IMR-90 (cell line): ENCODE data around the gene NAV2. TPM values are rescaled to one million over a fixed set of nuclear protein-coding genes. Genes with fewer than 3 reads are reported as not detected.

Experiments
- ATAC-seq: fragments of 200-7000 bp; cut with Tn5 transposase; 2 replicates; pipeline ENCODE4 v1.9.1; 2020; ENCODE audit warnings: low read depth, mild to moderate bottlenecking, moderate library complexity
- BruUV-seq: library from RNA; stranded (reverse); fragments of 400-500 nt; replicated peaks from 2 replicates; lab custom pipeline; 2021; lab: Mats Ljungman, UMichigan
- CTCF ChIA-PET: fragments of 300-600 bp; formaldehyde crosslinking; extraction: SDS; loops from one replicate; lab custom pipeline; 2021; ENCODE audit warnings: antibody characterized with exemption; lab: Yijun Ruan, JAX
- POLR2A ChIA-PET: fragments of 300-600 bp; sonication (Branson Sonifier 250); formaldehyde crosslinking; loops from one replicate; lab custom pipeline; 2022; ENCODE audit warnings: antibody characterized with exemption; ENCODE audit not compliant: unreplicated experiment; lab: Charles Lee
- DNase-seq: peaks from one replicate; pipeline ENCODE4 v3.0.0; 2013
- H2AFZ ChIP-seq: replicated peaks from 2 replicates; pipeline ENCODE3; 2013; ENCODE audit warnings: low read length, mild to moderate bottlenecking; ENCODE audit not compliant: poor library complexity
- H2AK5ac ChIP-seq: 2 replicates; pipeline ENCODE4 v1.6.1; 2013; ENCODE audit warnings: low read depth, low read length, inconsistent platforms
- H2AK9ac ChIP-seq: replicated peaks from 2 replicates; pipeline ENCODE3; 2013; ENCODE audit warnings: mild to moderate bottlenecking, low read depth, low read length, moderate library complexity; ENCODE audit not compliant: poor library complexity
- H2BK120ac ChIP-seq: 2 replicates; pipeline ENCODE4 v1.6.1; 2013; ENCODE audit warnings: low read depth, low read length, inconsistent platforms
- H2BK15ac ChIP-seq: 3 replicates; pipeline ENCODE4 v1.6.1; 2013; ENCODE audit warnings: low read depth, low read length, inconsistent platforms
- H2BK20ac ChIP-seq: 2 replicates; pipeline ENCODE4 v1.6.1; 2013; ENCODE audit warnings: low read depth, mild to moderate bottlenecking, inconsistent platforms, low read length, moderate library complexity
- H2BK5ac ChIP-seq: 2 replicates; pipeline ENCODE4 v1.6.1; 2013; ENCODE audit warnings: mild to moderate bottlenecking, low read depth, low read length, inconsistent platforms; ENCODE audit not compliant: poor library complexity, severe bottlenecking
- H3K14ac ChIP-seq: replicated peaks from 2 replicates; pipeline ENCODE4 v1.6.1; 2013; ENCODE audit warnings: low read depth, low read length, inconsistent platforms
- H3K18ac ChIP-seq: 2 replicates; pipeline ENCODE4 v1.6.1; 2013; ENCODE audit warnings: low read depth, low read length, control low read depth
- H3K23ac ChIP-seq: 2 replicates; pipeline ENCODE4 v1.6.1; 2013; ENCODE audit warnings: low read depth, low read length, inconsistent platforms
- H3K27ac ChIP-seq: 2 replicates; pipeline ENCODE4 v1.5.1; 2013; ENCODE audit warnings: mild to moderate bottlenecking, control low read depth, low read length; ENCODE audit not compliant: insufficient read depth
- H3K27me3 ChIP-seq: 2 replicates; pipeline ENCODE4 v1.6.1; 2013; ENCODE audit warnings: low read length; ENCODE audit not compliant: control insufficient read depth, insufficient read depth
- H3K36me3 ChIP-seq: 2 replicates; pipeline ENCODE4 v1.6.1; 2013; ENCODE audit warnings: low read length, mixed read lengths; ENCODE audit not compliant: control insufficient read depth, insufficient read depth
- H3K4ac ChIP-seq: 2 replicates; pipeline ENCODE4 v1.6.1; 2013; ENCODE audit warnings: low read depth, low read length, inconsistent platforms
- H3K4me1 ChIP-seq: 2 replicates; pipeline ENCODE4 v1.6.1; 2013; ENCODE audit warnings: low read length, mixed read lengths; ENCODE audit not compliant: control insufficient read depth, insufficient read depth
- H3K4me2 ChIP-seq: 2 replicates; pipeline ENCODE4 v1.6.1; 2013; ENCODE audit warnings: low read depth, mild to moderate bottlenecking, control low read depth, low read length, moderate library complexity
- H3K4me3 ChIP-seq: 2 replicates; pipeline ENCODE4 v1.5.1; 2013; ENCODE audit warnings: low read depth, mild to moderate bottlenecking, control low read depth, low read length, moderate library complexity; ENCODE audit not compliant: insufficient read depth
- H3K56ac ChIP-seq: 2 replicates; pipeline ENCODE4 v1.6.1; 2013; ENCODE audit warnings: low read length, inconsistent platforms; ENCODE audit not compliant: insufficient read depth; ENCODE audit errors: extremely low read depth
- H3K79me1 ChIP-seq, 2 experiments: 2 replicates each; pipeline ENCODE4 v1.6.1; 2013; ENCODE audit warnings: low read length in 2 of 2, inconsistent platforms in 1 of 2, low read depth in 1 of 2
- H3K9ac ChIP-seq: 2 replicates; pipeline ENCODE4 v1.6.1; 2013; ENCODE audit warnings: low read depth, low read length, control low read depth
- H3K9me1 ChIP-seq: 2 replicates; pipeline ENCODE4 v1.6.1; 2013; ENCODE audit warnings: low read length, inconsistent platforms; ENCODE audit not compliant: insufficient read depth
- H3K9me3 ChIP-seq: 2 replicates; pipeline ENCODE4 v1.6.1; 2013; ENCODE audit warnings: low read length; ENCODE audit not compliant: control insufficient read depth, insufficient read depth
- H4K20me1 ChIP-seq: 2 replicates; pipeline ENCODE4 v1.6.1; 2013; ENCODE audit warnings: low read length, inconsistent platforms; ENCODE audit not compliant: insufficient read depth
- H4K5ac ChIP-seq: 2 replicates; pipeline ENCODE4 v1.6.1; 2013; ENCODE audit warnings: mild to moderate bottlenecking, low read depth, low read length, control low read depth
- H4K8ac ChIP-seq, 2 experiments: 2 replicates each; pipeline ENCODE4 v1.6.1; 2013; ENCODE audit warnings: low read depth in 2 of 2, low read length in 2 of 2, control low read depth in 1 of 2, inconsistent platforms in 1 of 2
- H4K91ac ChIP-seq: 2 replicates; pipeline ENCODE4 v1.6.1; 2013; ENCODE audit warnings: low read depth, low read length, inconsistent platforms; ENCODE audit not compliant: insufficient read depth
- BHLHE40 ChIP-seq: fragments of 150-350 bp; IDR thresholded peaks from 2 replicates; pipeline ENCODE4 v1.6.1; 2016; ENCODE audit warnings: mild to moderate bottlenecking, low read depth, low read length
- CHD1 ChIP-seq: IDR thresholded peaks from 2 replicates; pipeline ENCODE4 v1.6.1; 2012; ENCODE audit warnings: low read depth, low read length, improper control_type of control experiment
- MAFK ChIP-seq: IDR thresholded peaks from 2 replicates; pipeline ENCODE4 v1.6.1; 2012; ENCODE audit warnings: low read depth, low read length, improper control_type of control experiment
- MAZ ChIP-seq: IDR thresholded peaks from 2 replicates; pipeline ENCODE4 v1.6.1; 2012; ENCODE audit warnings: low read depth, mild to moderate bottlenecking, low read length, improper control_type of control experiment, moderate library complexity, borderline replicate concordance
- MXI1 ChIP-seq: IDR thresholded peaks from 2 replicates; pipeline ENCODE4 v1.6.1; 2012; ENCODE audit warnings: low read depth, mild to moderate bottlenecking, low read length, moderate library complexity, borderline replicate concordance
- NFE2L2 ChIP-seq: fragments of 150-350 bp; IDR thresholded peaks from 2 replicates; pipeline ENCODE4 v1.6.1; 2016; ENCODE audit warnings: low read depth, mild to moderate bottlenecking, low read length
- RAD21 ChIP-seq: IDR thresholded peaks from 2 replicates; pipeline ENCODE4 v1.6.1; 2012; ENCODE audit warnings: low read length, improper control_type of control experiment
- RCOR1 ChIP-seq: IDR thresholded peaks from 2 replicates; pipeline ENCODE4 v1.6.1; 2012; ENCODE audit warnings: mild to moderate bottlenecking, low read length, improper control_type of control experiment; ENCODE audit not compliant: insufficient replicate concordance
- RFX5 ChIP-seq: IDR thresholded peaks from 2 replicates; pipeline ENCODE4 v1.8.0; 2012; ENCODE audit warnings: low read depth, mild to moderate bottlenecking, low read length, moderate library complexity
- SMC3 ChIP-seq: fragments of 150-350 bp; IDR thresholded peaks from 2 replicates; pipeline ENCODE4 v1.6.1; 2016; ENCODE audit warnings: low read depth, mild to moderate bottlenecking, antibody characterized with exemption, low read length, moderate library complexity
- WGBS, 2 experiments: methylation state at CpG; one replicate each; pipeline versions ENCODE4 v1.1.5 to v1.1.7; 2013; ENCODE audit warnings: missing lambda C conversion rate in 2 of 2; ENCODE audit not compliant: insufficient read length in 1 of 2; ENCODE audit errors: extremely low coverage in 2 of 2; 5-methylcytosine and 5-hydroxymethylcytosine counted together
- dilution Hi-C: fragments of 300-500 bp; cut with HindIII; formaldehyde crosslinking; loops from one replicate; pipeline ENCODE4 v1.14.3; 2018; ENCODE audit warnings: low sequenced_read_pairs; ENCODE audit not compliant: unreplicated experiment
- in situ Hi-C: fragments of 300-500 bp; cut with MboI; formaldehyde crosslinking; loops from 3 replicates; pipeline ENCODE4 v1.14.3; 2019; ENCODE audit warnings: low sequenced_read_pairs, inconsistent platforms, mixed read lengths
- intact Hi-C: fragments of 100-400 bp; cut with micrococcal nuclease; formaldehyde crosslinking; loops from 2 replicates; pipeline ENCODE4 v1.10.0; 2022
- polyA plus RNA-seq, 3 experiments: library from polyadenylated mRNA; depleted of rRNA; stranded (reverse); fragments of >200 nt; gene quantifications; 2 replicates each; pipeline ENCODE4 v1.2.3, GENCODE V29; 2012; ENCODE audit warnings: low replicate concordance in 1 of 3
- total RNA-seq: library from RNA; depleted of rRNA; stranded (reverse); fragments of >200 nt; gene quantifications from 2 replicates; pipeline ENCODE4 v1.2.3, GENCODE V29; 2012
- TF ChIP-seq, protein P1 (sequence below): fragments of 150-350 bp; IDR thresholded peaks from 2 replicates; pipeline ENCODE4 v1.6.1; 2016; ENCODE audit warnings: low read depth, mild to moderate bottlenecking, low read length, moderate library complexity, borderline replicate concordance

NAV2 gene
- total and polyA plus RNA-seq, 2 of the 4 experiments (the other 2 are of a cell fraction): 4.5 to 12.6 TPM

DNA sequence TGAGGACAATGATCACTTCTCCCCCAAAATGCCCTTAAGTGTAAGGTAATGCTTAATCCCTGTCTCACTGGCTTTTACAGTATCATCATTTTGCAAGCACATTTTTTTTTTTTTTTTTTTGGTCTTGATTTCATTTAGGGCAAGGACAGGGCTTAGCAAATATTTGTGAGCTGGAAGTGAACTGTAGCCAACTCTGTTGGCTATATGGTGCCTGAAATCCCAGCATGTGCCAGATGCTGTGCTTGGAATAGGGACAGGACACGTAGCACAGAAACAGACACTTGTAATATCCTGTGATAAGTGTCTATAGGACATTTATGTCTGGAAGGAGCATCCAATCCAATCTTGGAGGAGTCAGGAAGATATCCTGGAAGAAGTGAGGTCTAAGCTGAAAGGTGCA is 198.3 kb downstream of the NAV2 start:
- POLR2A ChIA-PET: no interaction called here
- BruUV-seq: no TSS peak
- Histone ChIP-seq H2AFZ (no peak overlapping the region), H2AK9ac (no peak overlapping the region), H4K8ac (no peak overlapping the region), H2BK15ac (no peak overlapping the region), H3K79me1 (peaks cover 19 to 24% of the 10 kb centered on the region in 2 experiments; a peak in 2 of 4 replicates), H2BK20ac (no peak overlapping the region), H2BK5ac (no peak overlapping the region), H3K18ac (no peak overlapping the region), H3K56ac (no peak overlapping the region), H3K27me3 (no peaks in the 10 kb centered on the region), H3K36me3 (no peaks in the 10 kb centered on the region), H3K4me2 (no peak overlapping the region), H4K5ac (no peak overlapping the region), H4K20me1 (peaks cover 7% of the 10 kb centered on the region; the same call in 1 of the 2 replicates), H2AK5ac (no peak overlapping the region), H2BK120ac (no peak overlapping the region), H3K9me3 (no peaks in the 10 kb centered on the region), H3K4me3 (no peak overlapping the region), H3K27ac (no peak overlapping the region), H3K9ac (no peak overlapping the region), H4K91ac (no peak overlapping the region), H3K4me1 (peaks cover 18% of the 10 kb centered on the region), H3K4ac (no peak overlapping the region), H3K9me1 (peaks cover 17% of the 10 kb centered on the region), H3K23ac (no peak overlapping the region), H3K14ac (no peak overlapping the region)
- CTCF ChIA-PET: no interaction called here
- dilution Hi-C loops: no loop called here
- DNase-seq (no peak), ATAC-seq (no peak)
- in situ Hi-C loops: no loop called here
- WGBS, 2 experiments: no CpG with 5 or more reads among the region's 1 CpG
- intact Hi-C loops: no loop called here
- TF ChIP-seq MAFK (no peak), MAZ (no peak), RFX5 (no peak), RCOR1 (no peak), MXI1 (no peak), NFE2L2 (no peak), SMC3 (no peak), CHD1 (no peak), BHLHE40 (no peak), RAD21 (no peak)
- TF ChIP-seq, protein P1, sequence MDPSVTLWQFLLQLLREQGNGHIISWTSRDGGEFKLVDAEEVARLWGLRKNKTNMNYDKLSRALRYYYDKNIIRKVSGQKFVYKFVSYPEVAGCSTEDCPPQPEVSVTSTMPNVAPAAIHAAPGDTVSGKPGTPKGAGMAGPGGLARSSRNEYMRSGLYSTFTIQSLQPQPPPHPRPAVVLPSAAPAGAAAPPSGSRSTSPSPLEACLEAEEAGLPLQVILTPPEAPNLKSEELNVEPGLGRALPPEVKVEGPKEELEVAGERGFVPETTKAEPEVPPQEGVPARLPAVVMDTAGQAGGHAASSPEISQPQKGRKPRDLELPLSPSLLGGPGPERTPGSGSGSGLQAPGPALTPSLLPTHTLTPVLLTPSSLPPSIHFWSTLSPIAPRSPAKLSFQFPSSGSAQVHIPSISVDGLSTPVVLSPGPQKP: no peak
